Activated CD8-positive, alpha-beta memory T cell treated with anti-CD3 and anti-CD28 coated beads, Interleukin-2, amount 50 U/mL, for 4 hours (primary cell): Measurements from ENCODE around the gene CHGA.

ENCODE experiments used
- DNase-seq: peaks from one replicate; pipeline ENCODE4 v3.0.0-alpha.2; 2020

Gene CHGA

DNA sequence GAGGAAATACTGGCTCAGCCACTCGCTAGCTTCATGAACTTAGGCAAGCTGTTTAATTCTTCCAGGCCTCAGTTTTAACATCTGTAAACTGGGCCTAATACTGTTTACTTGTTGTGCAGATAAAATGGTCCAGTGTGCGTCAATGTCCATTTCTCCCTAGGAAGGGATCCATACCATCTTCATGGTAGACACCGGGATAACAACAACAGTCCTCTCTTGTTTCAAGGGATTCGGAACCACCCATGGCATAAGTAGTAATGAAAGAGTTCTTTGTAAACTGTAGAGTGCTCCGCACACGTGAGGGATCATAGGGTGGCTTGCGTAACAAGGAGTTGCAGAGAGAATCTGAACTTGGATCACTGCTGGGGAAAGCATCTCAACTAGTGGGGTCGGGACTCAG is 17.3 kb upstream of the CHGA start:
- no peak for DNase-seq

- DNase-seq, result no peak
These were observed 16.5 kb upstream of the CHGA start for GRCh38 chr14:92906420-92906819.

DNA sequence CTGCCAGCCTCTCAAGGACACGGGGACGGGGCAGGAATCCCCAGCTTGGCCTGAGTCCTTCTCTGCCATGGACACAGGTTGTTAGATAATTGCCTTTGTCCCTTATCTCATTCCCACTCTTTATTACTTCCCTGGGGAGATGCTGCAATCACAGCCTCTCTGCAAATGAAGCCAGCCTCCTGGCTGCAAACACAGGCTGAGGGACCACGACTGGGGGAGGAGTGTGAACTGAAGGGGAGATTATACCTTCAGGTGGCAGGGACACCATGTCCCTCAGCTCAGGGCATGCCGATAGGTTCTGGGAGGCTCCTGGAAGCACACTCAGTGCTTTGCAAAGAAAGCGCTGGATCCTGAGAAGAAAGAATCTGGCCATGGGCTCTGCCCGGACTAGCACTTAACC is 16.1 kb upstream of the CHGA start:
- no peak for DNase-seq

DNA sequence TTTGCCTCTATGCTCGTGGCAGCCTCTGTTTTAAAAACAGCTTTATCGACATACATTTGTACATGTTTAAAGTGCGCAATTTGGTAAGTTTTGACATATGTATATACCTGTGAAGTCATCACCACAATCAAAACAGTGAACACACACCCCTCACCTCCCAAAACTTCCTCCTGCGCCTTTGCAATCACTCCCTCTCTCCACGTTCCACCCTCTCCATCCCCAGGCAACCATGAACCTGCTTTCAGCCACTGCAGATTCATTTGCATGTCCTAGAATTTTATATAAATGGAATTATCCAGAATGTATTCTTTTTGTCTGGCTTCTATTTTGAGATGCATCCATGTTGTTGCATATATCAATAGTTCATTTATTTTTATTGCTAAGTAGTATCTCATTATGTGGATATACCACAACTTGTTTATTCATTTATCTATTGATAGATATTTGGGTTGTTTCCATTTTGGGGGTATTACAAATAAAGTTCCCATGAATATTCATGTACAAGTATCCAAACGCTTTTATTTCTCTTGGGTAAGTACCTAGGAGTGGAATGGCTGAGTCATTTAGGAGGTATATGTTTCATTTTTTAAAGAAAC is 15.5 kb upstream of the CHGA start:
- DNase-seq, result no peak

DNA sequence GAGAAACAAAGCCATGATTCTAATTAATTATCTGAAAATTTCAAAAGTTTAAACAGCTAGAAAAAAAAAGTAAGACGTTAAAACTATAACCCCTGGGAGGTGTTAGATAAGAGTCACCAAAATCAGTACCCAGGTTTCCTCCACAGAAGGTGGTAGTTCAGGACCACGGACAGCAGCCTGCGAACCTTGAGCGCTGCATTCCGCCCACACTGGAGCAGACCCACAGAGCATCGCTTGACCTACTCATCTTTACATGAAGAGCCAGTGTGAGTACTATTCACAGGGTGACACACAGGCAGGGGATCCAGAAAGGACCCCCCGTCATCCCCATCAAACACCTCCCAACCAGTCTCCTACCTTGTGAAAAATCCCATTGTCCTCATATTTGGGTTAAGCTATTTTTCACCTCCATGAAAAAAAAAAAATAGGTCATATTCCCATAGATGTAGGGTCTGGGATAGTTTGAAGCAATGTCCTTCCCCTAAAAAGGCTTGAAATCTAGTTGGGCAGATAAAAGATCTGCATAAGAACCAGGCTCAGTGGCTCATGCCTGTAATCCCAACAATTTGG is 8.8 kb upstream of the CHGA start:
- DNase-seq, result no peak

DNA sequence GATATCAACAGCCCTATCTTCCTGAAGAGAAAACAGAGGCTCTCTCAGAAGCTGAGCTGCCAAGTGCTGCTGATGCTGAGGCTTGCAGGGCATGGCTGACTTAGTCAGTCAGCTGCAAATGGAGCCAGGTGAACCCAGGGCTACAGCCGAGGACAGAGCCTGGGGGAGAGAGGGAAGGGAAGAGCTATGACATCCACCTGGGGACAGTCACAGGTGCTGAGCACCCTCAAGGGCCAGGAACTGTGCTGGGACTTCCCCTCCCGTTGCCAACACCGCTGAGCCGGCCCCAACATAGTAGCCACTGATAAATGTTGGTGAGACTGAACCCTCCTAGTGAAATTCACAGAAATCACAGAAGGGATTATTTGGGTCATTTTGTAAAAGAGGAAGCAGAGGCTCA is 6.7 kb upstream of the CHGA start:
- DNase-seq, result no peak

DNA sequence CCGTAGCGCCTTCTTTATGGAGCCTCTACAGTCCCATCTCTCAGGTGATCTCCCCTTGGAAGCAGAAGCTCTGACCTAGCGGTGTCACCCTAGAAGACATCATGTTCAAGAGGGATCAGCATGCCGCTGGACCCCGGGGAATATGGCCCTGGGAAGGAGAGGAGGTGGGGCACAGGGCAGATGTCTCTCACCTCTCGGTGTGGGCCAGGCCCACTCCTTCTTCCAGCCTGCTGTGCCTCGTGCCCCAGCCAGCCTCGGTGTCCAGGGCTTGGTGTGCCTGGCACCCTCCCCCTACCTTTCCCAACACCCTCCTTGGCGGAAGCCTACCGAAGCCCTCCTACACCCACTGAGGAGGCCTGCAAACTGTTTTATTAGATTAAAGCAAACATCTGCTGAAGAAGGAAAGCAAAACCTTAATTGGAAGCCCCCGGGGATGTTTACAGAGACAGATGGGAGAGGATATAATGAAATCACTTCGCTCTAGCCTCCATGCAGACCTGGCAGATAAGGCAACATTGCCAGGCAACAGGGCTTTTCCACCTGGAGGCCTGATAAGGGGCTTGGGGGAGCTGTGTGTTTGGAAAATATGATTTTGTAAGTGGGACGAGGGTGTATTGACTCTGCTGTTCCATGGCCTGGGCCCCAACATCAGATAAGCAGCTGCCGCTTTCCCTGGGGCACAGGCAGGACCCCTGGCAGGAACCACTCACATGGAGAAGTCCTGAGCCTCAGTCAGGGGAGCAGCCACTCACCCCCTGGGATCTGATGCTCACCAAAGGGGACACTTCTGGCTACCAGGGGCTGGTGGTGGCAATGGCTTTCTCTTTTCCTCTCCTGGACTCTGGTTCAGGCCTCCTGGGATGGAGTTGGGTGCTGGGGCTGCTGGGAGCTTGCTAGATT is 5.7 kb upstream of the CHGA start:
- DNase-seq, result no peak

GRCh38 chr14:92917956-92918355 is 5.0 kb upstream of the CHGA start:
- no peak for DNase-seq

DNA sequence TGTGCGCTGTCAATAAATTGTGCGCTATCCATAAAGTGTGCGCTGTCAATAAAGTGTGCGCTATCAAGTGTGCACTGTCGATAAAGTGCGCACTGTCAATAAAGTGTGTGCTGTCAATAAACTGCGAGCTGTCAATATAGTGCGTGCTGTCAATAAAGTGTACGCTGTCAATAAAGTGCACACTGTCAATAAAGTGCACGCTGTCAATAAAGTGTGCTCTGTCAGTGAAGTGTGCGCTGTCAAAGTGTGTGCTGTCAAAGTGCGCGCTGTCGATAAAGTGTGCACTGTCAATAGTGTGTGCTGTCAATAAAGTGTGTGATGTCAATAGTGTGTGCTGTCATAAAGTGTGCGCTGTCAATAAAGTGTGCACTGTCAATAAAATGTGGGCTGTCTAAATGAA is 2.9 kb upstream of the CHGA start:
- DNase-seq, result no peak

- no peak for DNase-seq
These were observed 705 bp upstream of the CHGA start for GRCh38 chr14:92922155-92922735.

DNA sequence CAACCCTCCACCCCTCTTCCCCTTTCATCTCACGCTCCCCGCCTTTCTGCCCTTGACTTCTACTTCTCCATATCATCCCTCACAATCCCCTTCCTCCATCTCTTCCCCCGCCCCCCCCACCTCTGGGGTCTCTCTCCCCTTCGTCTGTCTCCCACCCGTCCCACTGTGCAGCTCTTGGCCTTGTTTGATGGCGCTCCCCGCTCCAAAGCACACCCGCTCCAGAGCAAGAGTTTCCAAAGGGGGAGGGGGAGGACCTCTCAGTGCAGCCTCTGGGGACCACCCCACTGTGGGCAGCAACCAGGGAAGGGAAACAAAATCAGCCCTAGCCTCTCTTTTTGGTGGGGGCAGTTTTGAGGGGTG is 774 bp downstream of the CHGA start:
- DNase-seq, result no peak

GRCh38 chr14:92924247-92924646 is 1.3 kb downstream of the CHGA start:
- no peak for DNase-seq

GRCh38 chr14:92925446-92925845 is 2.5 kb downstream of the CHGA start:
- DNase-seq, result no peak

DNA sequence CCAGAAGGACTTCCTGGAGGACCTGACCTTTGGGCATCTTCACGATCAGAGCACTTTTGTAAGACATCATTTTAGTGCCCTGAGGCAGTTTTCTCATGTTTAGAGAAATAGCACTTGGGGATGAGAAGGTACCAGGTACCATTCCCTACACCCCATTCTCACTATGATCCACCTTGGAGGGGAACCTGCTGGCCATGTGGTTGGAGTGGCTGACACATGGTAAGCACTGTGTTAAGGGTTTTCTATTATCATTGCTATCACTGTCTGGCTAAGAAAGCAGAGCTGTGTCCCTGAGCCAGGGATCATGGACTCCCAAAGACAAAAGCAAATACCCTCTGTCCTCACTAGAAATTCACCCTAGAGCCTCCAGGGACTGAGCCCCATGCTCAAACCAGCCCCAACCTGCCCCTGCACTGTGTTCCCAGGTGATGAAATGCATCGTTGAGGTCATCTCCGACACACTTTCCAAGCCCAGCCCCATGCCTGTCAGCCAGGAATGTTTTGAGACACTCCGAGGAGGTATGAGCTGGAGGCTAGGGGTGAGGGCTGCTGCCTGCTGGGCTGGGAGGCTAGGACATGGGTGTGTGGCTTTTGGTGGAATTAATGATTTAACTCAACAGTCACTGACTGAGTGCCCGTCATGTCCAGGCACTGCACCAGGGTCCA is 3.4 kb downstream of the CHGA start:
- no peak for DNase-seq

- DNase-seq, result no peak
These were observed 4.0 kb downstream of the CHGA start for GRCh38 chr14:92926931-92927330.

DNA sequence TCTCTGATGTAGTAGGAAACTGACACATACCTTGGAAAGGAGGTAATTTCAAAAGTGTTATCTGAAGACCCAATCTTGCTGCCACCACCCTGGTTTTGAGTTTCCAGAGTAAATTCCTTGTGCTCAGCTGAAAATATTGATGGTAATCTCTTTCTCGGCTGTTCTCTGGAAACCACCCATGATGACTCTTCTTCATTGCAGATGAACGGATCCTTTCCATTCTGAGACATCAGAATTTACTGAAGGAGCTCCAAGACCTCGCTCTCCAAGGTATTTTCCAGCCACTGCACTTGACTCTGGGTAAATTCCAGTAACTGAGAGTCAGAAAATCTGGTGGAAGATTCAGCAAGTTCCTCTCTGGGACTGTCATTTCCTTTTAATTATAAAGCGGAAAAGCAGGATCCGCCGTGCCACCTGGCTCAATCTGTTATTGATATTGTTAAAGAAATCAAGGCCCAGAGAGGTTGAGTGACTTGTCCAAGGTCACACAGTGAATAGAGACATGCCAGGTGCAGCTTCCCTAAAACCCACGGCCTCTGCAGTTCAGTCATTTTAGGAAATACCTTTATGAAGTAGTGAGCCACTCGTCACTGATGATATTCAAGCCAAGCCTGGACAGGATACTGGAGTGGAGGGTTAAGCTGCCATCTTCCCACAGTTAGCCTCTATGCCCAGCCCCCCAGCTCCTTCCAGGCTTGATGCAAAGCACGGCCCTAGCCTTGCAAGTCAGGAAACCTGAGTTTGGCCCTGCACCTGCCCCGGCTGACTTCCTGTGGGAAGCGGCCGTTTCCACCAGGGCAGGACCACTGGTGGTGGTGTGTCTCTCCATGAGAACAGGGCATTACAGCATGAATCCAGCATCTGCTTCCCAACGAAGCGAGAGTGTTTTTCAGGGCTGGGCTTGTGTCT is 4.7 kb downstream of the CHGA start:
- no peak for DNase-seq

- no peak for DNase-seq
These were observed 5.3 kb downstream of the CHGA start for GRCh38 chr14:92928258-92928629.

GRCh38 chr14:92928961-92929688 is 6.2 kb downstream of the CHGA start:
- no peak for DNase-seq

GRCh38 chr14:92929689-92930608 is 7.0 kb downstream of the CHGA start:
- DNase-seq, result no peak
